ENCODE results near the gene TEAD1.

TEAD1 gene

DNA sequence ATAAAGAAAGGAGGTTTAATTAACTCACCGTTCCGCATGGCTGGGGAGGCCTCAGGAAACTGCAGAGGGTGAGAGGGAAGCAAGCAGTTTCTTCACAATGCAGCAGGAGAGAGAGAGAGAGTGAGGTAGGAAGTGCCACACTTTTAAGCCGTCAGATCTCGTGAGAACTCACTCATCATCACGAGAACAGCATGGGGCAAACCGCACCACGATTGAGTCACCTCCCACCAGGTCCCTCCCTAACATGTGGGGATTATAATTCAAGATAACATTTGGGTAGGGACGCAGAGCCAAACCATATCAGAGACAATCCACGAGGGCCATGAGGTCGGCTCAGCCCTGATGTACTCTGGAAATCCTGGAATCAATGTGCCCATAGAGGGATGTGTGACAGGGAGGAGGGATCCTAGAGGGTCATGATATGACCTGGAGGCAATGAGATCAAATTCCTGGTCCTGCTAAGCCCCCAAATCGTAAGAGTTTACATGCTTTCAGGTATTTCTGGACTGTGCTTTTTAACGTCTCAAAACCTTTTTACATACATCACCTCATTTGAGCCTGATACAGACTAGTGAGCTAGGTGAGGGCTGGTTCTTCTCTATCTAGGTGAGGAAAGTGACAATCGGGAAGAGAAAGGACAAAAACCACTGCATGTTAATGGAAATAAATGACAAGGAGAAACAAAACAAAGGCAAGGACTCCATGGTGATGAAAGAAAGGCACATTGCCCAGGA, 315.4 kb downstream of the TEAD1 start:
- no peak for DNase-seq (ENCODE audit: low spot score)

DNA sequence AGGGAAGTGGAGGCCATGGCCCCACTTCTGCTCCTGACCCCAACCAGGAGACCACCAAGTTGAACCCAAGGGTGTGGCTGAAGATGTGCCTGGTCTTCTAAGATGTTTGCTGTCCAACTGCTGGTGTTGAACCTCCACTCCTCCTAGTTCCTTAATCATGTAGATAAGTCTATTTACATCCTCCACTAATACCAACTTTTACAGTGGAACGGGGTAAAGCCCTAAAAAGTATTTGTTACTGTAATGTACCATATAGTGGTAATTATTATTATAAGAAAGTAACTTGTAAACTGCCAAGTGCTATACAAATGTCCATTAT, 315.9 kb downstream of the TEAD1 start:
- no peak for DNase-seq (ENCODE audit: low spot score)

DNA sequence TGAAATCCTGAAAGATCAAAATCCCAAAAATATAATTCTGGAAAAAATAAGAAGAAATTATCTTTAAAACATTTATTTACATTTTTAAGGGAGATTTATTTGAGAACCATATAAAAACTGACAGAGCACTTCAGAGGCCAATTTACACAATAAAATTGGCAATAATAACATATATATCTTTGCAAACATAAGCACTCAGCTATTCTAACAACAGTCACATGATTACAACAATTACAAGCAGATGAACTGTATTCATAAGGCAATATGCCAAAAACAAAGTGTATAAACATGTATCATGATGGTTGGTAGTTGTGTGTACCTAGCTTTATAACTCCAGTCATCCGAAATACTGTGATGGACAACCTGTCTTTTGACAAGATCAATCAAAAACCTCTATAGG, 317.2 kb downstream of the TEAD1 start:
- DNase-seq (ENCODE audit: low spot score) = no peak

- DNase-seq (ENCODE audit: low spot score) = no peak
These were observed 319.4 kb downstream of the TEAD1 start for GRCh38 chr11:12993626-12994025.
